K562 (cell line): ENCODE measurements around the gene CUEDC2. TPM values are rescaled to one million over a fixed set of nuclear protein-coding genes. Genes with fewer than 3 reads are reported as not detected.
A peak's percentile ranks its signal among the peaks of the same experiment; 100 is the strongest.

Source experiments
- CBFA2T2 ChIP-seq: fragments of 450-650 bp; conservative IDR thresholded peaks from 2 replicates; pipeline ENCODE4 v1.6.1; 2017; ENCODE audit warnings: mild to moderate bottlenecking
- EZH2 ChIP-seq: IDR thresholded peaks from 2 replicates; pipeline ENCODE4 v1.6.1; 2012; ENCODE audit warnings: low read depth, mild to moderate bottlenecking, inconsistent platforms, low read length, borderline replicate concordance
- HMGN3 ChIP-seq: IDR thresholded peaks from 2 replicates; pipeline ENCODE4 v1.6.1; 2011; ENCODE audit warnings: borderline replicate concordance, low read depth, mild to moderate bottlenecking, mixed read lengths, low read length; ENCODE audit not compliant: insufficient read length; ENCODE audit errors: extremely low read depth
- MCM7 ChIP-seq, 2 experiments: fragments of 450-650 bp; IDR thresholded peaks; 2 replicates each; pipeline ENCODE4 v1.6.1; 2016 to 2018
- PML ChIP-seq: IDR thresholded peaks from 2 replicates; pipeline ENCODE4 v1.6.1; 2012; ENCODE audit warnings: low read length, inconsistent platforms
- POLR2A ChIP-seq: fragments of 450-650 bp; conservative IDR thresholded peaks from 2 replicates; pipeline ENCODE4 v1.6.1; 2016
- SIN3A ChIP-seq, 2 experiments: fragments of 150-350 bp in 1 of 2; IDR thresholded peaks; 2 replicates each; pipeline ENCODE4 v1.6.1; 2011 to 2016; ENCODE audit warnings: borderline replicate concordance in 2 of 2, low read depth in 2 of 2, low read length in 2 of 2, mild to moderate bottlenecking in 2 of 2, moderate library complexity in 2 of 2; ENCODE audit not compliant: control insufficient read depth in 1 of 2
- TCFL5 ChIP-seq: fragments of 250-450 bp; sonication (Bioruptor Pico); conservative IDR thresholded peaks from 2 replicates; pipeline ENCODE4 v1.6.1; 2021; ENCODE audit warnings: mild to moderate bottlenecking, moderate library complexity, matching md5 sums
- ZKSCAN8 ChIP-seq: fragments of 200-800 bp; sonication (Bioruptor generic); IDR thresholded peaks from 2 replicates; pipeline ENCODE4 v1.6.1; 2016; ENCODE audit warnings: missing genetic modification characterization, missing compliant biosample characterization
- polyA plus RNA-seq, 8 experiments: library from polyadenylated mRNA; depleted of rRNA in 4 of 8; stranded (reverse) in 5 of 8; unstranded in 3 of 8; fragments of >200 nt; fragmentation: Nextera tagmentation in 2 of 8; fragmentation: Illumina TruSeq in 1 of 8; extraction: Ambion mirVana in 2 of 8; extraction: Trizol in 1 of 8; gene quantifications; 2 replicates each; pipeline versions ENCODE4 v1.2.1 to v1.2.3, GENCODE V29; 2011 to 2014; ENCODE audit warnings: inconsistent platforms in 1 of 8, missing spikeins in 1 of 8
- total RNA-seq, 7 experiments: library from RNA; depleted of rRNA in 6 of 7; stranded (reverse); fragments of >200 nt in 6 of 7; fragmentation: Illumina TruSeq in 2 of 7; extraction: Trizol in 2 of 7; gene quantifications; 2 replicates each; pipeline versions ENCODE4 v1.2.1 to v1.2.3, GENCODE V29; 2011 to 2021; ENCODE audit warnings: low replicate concordance in 1 of 7
- TF ChIP-seq, protein P1 (sequence below): sonication (generic); formaldehyde crosslinking; IDR thresholded peaks from 2 replicates; pipeline ENCODE4 v1.8.0; 2022; ENCODE audit warnings: mild to moderate bottlenecking, missing genetic modification reagents
- TF ChIP-seq, protein P2 (sequence below): fragments of 250-450 bp; sonication (Bioruptor Pico); IDR thresholded peaks from 2 replicates; pipeline ENCODE4 v1.6.1; 2021; ENCODE audit warnings: mild to moderate bottlenecking
- TF ChIP-seq, protein P3 (sequence below): sonication (generic); formaldehyde crosslinking; IDR thresholded peaks from 2 replicates; pipeline ENCODE4 v1.8.0; 2023; ENCODE audit warnings: mild to moderate bottlenecking, missing genetic modification reagents

Gene CUEDC2
- total and polyA plus RNA-seq, 9 of the 15 experiments (the other 6 are each of a cell fraction or from before 2014, with no cell fraction given): 8.5 to 48.9 (median 27.4) TPM

- TF ChIP-seq, protein P1, sequence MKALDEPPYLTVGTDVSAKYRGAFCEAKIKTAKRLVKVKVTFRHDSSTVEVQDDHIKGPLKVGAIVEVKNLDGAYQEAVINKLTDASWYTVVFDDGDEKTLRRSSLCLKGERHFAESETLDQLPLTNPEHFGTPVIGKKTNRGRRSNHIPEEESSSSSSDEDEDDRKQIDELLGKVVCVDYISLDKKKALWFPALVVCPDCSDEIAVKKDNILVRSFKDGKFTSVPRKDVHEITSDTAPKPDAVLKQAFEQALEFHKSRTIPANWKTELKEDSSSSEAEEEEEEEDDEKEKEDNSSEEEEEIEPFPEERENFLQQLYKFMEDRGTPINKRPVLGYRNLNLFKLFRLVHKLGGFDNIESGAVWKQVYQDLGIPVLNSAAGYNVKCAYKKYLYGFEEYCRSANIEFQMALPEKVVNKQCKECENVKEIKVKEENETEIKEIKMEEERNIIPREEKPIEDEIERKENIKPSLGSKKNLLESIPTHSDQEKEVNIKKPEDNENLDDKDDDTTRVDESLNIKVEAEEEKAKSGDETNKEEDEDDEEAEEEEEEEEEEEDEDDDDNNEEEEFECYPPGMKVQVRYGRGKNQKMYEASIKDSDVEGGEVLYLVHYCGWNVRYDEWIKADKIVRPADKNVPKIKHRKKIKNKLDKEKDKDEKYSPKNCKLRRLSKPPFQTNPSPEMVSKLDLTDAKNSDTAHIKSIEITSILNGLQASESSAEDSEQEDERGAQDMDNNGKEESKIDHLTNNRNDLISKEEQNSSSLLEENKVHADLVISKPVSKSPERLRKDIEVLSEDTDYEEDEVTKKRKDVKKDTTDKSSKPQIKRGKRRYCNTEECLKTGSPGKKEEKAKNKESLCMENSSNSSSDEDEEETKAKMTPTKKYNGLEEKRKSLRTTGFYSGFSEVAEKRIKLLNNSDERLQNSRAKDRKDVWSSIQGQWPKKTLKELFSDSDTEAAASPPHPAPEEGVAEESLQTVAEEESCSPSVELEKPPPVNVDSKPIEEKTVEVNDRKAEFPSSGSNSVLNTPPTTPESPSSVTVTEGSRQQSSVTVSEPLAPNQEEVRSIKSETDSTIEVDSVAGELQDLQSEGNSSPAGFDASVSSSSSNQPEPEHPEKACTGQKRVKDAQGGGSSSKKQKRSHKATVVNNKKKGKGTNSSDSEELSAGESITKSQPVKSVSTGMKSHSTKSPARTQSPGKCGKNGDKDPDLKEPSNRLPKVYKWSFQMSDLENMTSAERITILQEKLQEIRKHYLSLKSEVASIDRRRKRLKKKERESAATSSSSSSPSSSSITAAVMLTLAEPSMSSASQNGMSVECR (CRISPR knock-in tag): no peak; the same call in 1 of the 2 replicates
- TF ChIP-seq, protein P2, sequence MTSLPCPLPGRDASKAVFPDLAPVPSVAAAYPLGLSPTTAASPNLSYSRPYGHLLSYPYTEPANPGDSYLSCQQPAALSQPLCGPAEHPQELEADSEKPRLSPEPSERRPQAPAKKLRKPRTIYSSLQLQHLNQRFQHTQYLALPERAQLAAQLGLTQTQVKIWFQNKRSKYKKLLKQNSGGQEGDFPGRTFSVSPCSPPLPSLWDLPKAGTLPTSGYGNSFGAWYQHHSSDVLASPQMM (CRISPR knock-in tag): no peak
- peak; percentile 31 for TF ChIP-seq HMGN3
- TF ChIP-seq ZKSCAN8 (CRISPR knock-in tag): no peak
- TF ChIP-seq SIN3A (IDR thresholded peaks at IDR 0.05; ENCODE audit: borderline replicate concordance in 2 of 2, control insufficient read depth in 1 of 2, low read depth in 2 of 2, low read length in 2 of 2): peak in 1 of 2 experiments; percentile 81; a peak in 1 of 4 replicates
- TF ChIP-seq POLR2A: peak; percentile 55; the same call in 1 of the 2 replicates
- TF ChIP-seq TCFL5 (CRISPR knock-in tag): no peak
- TF ChIP-seq CBFA2T2: peak; percentile 32
- TF ChIP-seq EZH2: no peak
- TF ChIP-seq MCM7 (IDR thresholded peaks at IDR 0.05): no peak
- TF ChIP-seq PML: no peak
- TF ChIP-seq, protein P3, sequence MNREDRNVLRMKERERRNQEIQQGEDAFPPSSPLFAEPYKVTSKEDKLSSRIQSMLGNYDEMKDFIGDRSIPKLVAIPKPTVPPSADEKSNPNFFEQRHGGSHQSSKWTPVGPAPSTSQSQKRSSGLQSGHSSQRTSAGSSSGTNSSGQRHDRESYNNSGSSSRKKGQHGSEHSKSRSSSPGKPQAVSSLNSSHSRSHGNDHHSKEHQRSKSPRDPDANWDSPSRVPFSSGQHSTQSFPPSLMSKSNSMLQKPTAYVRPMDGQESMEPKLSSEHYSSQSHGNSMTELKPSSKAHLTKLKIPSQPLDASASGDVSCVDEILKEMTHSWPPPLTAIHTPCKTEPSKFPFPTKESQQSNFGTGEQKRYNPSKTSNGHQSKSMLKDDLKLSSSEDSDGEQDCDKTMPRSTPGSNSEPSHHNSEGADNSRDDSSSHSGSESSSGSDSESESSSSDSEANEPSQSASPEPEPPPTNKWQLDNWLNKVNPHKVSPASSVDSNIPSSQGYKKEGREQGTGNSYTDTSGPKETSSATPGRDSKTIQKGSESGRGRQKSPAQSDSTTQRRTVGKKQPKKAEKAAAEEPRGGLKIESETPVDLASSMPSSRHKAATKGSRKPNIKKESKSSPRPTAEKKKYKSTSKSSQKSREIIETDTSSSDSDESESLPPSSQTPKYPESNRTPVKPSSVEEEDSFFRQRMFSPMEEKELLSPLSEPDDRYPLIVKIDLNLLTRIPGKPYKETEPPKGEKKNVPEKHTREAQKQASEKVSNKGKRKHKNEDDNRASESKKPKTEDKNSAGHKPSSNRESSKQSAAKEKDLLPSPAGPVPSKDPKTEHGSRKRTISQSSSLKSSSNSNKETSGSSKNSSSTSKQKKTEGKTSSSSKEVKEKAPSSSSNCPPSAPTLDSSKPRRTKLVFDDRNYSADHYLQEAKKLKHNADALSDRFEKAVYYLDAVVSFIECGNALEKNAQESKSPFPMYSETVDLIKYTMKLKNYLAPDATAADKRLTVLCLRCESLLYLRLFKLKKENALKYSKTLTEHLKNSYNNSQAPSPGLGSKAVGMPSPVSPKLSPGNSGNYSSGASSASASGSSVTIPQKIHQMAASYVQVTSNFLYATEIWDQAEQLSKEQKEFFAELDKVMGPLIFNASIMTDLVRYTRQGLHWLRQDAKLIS (CRISPR knock-in tag): no peak
Measured at GRCh38 chr10:102461187-102462054, 29.0 kb upstream of the CUEDC2 start (continued).
